Erythroblast (primary cell): ENCODE data around the gene NCAPG2.
A peak's percentile ranks its signal among the peaks of the same experiment; 100 is the strongest.

ENCODE experiments used
- DNase-seq, 2 experiments: peaks; one replicate each; lab custom pipeline; 2025; lab: John Stamatoyannopoulos, UW
- GATA1 ChIP-seq: IDR thresholded peaks from 2 replicates; pipeline ENCODE4 v1.6.1; 2011; ENCODE audit warnings: low read depth, mild to moderate bottlenecking, control low read depth, low read length, moderate library complexity
- POLR2A ChIP-seq: IDR thresholded peaks from 2 replicates; pipeline ENCODE4 v1.6.1; 2011; ENCODE audit warnings: mild to moderate bottlenecking, low read length

Gene NCAPG2

DNA sequence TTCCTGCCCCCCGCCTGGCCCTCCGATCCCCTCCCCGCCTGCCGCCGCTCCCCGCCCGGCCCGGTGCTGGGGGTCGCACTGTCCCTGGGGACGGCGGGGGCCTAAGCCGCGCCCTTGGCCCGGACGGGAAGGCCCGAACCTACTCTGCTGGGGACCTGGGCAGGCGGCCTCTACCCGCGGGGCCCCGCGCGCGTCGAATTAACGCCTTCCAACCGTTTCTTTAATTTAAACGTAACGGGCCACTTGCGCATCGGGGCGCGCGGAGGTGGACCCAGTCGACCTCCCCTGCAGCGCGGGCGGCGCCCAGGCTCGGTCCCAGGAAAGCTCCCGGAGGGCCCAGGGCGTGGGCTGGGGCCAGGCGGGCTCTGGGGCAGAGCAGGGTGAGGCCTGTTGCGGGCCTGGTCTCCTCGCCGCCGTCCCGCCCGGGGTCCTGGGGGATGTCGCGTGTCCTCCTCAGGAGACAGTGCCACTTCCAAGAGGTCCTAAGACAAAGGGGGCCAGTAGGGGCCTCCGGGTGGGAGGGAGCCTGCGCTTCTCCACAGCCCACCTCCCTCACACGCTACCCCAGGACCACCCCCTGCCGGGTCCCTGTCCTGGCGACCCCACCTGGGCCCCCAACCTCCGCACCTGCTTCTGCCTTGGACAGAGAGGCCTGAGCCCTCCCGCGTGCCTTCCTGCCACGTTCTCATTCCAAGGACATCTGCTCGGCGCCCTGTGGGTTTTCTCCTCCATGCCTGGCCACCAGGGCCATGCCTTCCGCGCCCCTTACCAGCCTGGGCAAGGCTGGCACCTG, 116.3 kb downstream of the NCAPG2 start:
- TF ChIP-seq GATA1 = no peak
- no peak for DNase-seq

DNA sequence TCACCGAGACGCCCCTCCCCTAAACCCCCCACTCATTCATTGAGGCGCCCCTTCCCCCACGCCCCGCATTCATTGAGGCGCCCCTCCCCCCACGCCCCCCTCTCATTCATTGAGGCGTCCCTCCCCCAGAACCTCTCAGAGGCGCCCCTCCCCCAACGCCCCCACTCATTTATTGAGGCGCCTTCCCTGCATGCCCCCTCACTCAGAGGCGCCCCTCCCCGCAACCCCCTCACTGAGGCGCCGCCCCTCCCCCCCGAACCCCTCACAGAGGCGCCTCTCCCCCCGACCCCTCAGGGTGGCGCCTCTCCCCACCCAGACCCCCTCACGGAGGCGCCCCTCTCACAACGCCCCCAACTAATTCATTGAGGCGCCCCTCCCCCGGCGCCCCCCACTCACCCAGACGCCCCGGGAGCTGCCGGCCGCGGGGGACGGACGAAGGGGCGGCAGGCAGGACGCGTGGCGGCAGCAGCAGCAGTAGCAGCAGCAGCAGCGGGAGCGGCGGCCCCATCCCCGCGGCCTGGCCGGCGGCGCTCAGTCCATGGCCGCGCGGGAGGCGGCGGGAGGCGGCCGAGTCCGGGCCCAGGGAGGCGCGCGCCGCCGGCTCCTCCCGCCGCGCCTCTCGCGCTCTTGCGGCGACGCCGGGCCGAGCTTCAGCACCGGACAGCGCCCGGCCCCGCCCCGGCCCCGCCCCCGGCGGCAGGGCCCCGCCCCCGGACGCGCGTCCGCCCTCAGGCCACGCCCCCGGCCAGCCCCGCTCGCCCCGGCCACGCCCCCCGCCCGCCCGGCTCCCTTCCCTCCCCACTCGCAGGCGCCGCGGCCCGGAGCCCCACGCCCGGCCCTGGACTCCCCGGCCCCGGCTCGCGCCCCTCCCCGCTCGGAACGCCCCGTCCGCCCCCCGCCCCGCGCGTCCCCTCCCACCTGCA, 117.2 kb downstream of the NCAPG2 start, which contains the start of gene PTPRN2:
TSS of gene PTPRN2 (minus strand) at position 662 of the 923 bp plus-strand sequence.
- peak; percentile 73 to 79 for DNase-seq
- no peak for TF ChIP-seq POLR2A
- no peak for TF ChIP-seq GATA1

DNA sequence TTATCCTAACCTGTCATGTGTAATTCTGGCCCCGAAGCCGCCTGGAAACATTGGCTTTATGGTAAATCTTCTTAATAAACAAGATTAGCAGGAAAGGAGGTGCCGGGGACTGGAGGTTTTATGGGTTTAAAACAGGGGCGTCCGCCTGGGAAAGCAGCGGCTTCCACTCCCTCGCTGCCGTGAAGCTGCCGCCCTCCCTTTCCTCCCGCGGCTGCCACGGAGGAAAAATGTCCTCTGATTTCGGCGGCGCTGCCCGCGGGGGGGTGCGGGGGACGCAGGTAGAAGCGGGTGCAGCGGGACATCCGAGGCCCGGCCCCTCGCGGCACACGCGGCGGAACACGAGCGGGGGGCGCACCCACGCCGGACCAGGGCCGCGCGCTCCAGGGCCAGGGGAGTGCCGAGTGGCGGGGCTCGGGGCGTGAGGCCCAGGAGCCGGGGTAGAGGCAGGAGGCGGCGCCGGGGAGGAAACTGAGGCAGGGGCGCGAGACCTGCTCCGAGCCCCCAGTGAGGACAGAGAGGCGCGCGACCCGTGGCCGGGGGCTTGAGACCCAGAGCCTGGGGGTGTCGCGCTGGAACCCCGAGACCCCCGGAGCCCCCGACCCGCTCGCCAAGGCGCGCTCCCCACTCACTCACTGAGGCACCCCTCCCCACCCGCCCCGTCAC, 118.0 kb downstream of the NCAPG2 start:
- DNase-seq = no peak
- TF ChIP-seq GATA1 (no peak), POLR2A (no peak)

DNA sequence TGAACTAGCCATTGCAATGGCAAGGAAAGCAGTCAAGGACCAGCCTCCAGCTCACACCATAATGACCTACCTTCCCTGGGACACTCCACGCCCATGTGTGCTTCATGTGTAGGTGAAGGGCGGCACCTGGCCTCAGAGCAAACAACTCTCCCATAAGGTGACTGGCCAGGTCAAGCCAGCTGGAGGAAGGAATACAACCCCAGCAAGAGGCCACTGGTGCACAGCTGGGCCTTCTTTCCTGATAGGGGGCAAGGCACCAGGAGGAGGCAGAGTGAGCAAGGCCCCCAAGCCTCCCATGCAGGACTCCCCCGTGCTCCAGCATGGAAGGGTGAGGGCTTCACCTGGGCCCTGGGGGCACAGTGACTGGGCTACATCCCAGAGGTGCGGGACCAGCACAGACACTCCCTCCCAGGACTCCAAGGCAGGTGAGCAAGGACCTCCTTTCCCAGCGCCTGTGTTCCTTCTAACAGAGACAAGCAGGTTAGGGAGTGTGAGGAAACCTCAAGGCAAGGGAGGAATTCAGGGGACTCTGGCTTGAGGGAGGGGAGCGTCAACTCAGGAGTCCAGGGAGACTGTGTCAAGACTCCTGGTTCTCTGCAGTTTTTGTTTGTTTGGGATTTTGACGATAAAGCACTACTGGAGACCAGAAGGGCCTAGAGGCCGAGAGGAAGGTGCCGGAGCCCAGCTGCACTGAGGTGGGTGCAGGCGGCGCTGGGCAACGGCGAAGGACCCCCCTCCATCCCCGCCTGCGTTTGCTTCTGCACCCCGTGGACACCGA, 118.7 kb downstream of the NCAPG2 start:
- no peak for TF ChIP-seq POLR2A
- TF ChIP-seq GATA1 = no peak
- DNase-seq = no peak

DNA sequence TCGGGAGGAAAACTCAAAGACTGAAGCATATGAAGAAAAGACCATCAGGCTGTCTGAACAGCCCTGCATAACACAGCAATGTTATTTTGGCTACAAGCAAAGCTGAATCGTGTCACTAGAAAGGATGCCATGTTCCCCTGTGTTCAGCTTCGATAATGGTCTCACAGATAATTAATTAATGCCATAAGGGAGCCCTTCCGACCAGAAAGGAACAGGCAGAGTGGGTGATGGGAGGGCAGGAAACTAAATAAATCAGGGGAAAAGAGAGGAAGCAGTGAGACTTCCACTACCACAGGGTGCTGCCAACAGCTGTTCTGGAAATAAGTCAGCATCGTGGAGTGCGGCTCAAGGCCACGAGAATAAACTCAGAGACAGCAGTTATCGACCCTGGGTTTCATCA, 120.2 kb downstream of the NCAPG2 start:
- no peak for TF ChIP-seq GATA1
- no peak for TF ChIP-seq POLR2A
- DNase-seq = no peak

DNA sequence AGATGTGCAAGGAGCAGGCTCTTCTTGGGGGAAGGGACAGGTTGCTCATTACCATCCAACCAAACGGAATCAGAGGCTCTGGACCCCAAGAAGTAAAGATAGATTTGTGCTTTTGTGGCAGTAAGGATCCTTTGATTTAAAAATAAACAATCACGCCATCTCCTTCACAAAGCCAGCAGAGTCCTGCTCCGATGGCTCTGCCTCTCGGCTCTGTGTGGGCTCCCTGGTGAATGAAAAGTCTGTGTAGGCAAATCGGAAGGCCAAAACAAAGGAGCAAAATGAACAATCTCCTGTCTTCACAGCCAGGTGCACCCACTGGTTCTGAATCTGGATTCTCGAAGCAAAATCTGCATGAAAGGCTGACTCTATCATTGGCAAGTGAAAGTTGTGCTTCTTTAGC, 120.8 kb downstream of the NCAPG2 start:
- TF ChIP-seq GATA1 = no peak
- TF ChIP-seq POLR2A = no peak
- no peak for DNase-seq

DNA sequence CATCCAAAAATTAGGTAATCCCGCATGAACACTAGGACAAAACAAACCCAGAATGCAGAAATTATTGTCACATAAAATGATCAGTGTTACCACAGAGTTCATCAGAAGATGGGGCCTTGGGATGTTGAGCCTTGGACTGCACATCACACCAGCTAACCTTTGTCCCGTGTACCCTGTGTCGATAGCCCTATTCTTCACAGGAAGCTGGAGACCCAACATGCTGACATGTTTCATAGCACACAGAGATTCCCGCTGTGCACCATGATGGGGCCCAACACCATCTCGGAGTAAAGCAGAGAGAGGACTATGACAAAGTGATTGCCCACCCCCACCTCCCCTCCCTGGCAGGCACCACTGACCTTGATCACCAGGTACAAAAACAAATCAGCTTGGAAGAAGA, 121.5 kb downstream of the NCAPG2 start:
- no peak for DNase-seq
- TF ChIP-seq GATA1 (no peak), POLR2A (no peak)

DNA sequence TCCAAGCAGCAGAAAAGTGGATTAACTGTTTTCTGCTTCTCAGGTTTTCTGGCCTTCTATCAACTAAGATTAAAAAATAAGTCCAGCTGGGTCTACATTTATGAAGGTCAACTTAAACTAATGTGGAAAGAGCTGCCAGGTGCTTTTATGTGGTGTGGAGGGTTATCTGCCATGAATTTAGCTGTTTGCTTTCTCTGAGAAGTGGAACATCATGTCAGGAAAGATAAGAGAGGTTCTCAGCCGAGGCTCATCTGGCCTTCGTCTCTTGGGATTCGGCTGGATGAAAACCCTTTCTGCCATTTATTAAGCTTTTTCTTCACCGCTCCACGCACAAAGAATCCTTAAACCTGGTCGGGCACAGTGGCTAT, 122.5 kb downstream of the NCAPG2 start:
- TF ChIP-seq GATA1 = no peak
- no peak for TF ChIP-seq POLR2A
- no peak for DNase-seq

DNA sequence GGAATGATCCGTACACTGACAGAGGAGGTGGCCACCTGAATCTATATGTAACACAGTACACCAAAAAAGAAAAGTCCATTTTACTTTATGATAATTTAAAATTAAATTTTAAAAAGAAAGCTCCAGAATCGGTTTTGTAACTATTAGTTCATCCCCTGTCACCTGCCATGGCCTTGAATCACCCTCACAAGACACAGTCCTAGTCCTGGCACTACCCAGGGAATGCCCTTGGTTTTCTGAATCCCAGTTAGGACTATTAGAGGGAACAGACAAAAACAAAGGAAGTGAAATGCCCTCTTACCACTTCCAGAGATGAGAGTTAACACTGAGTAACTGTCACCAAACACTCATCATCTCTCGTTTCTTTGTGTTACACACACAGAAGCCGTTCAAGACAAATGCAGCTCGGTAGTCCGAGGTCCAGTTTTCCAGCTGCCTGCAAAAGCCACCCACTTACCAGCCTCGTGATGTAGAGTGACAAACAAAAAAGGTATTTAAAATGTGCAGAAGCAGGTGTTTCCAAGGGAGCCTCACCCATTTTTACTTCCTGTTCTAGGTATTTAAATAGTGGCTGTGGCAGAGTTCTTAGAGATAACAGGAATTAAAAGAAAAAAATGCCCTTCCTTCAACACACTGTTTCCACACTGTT, 123.0 kb downstream of the NCAPG2 start:
- no peak for TF ChIP-seq GATA1
- DNase-seq = no peak
